Activated T-helper 17 cell treated with anti-CD3 and anti-CD28 coated beads, Interleukin-2, amount 50 U/mL, for 72 hours (primary cell): ENCODE measurements around the gene NANS. TPM values are rescaled to one million over a fixed set of nuclear protein-coding genes. Genes with fewer than 3 reads are reported as not detected.
"Not testable (repeated sequence)": the region's sequence is repeated elsewhere in the genome, so short reads cannot be mapped to it uniquely, and the experiment has no call there.

Experiments used
- ATAC-seq: fragments of 150-1000 bp; cut with Tn5 transposase; replicated peaks from 2 replicates; pipeline ENCODE4 v1.10.0; 2021; ENCODE audit warnings: mild to moderate bottlenecking, moderate library complexity
- H3K27ac Mint-ChIP-seq: one replicate; pipeline ENCODE4 v1.8.0; 2022; ENCODE audit warnings: mixed read lengths
- H3K27me3 Mint-ChIP-seq: one replicate; pipeline ENCODE4 v1.8.0; 2022; ENCODE audit warnings: mixed read lengths
- H3K36me3 Mint-ChIP-seq: one replicate; pipeline ENCODE4 v1.8.0; 2022; ENCODE audit warnings: low read depth, mild to moderate bottlenecking, mixed read lengths
- H3K4me1 Mint-ChIP-seq: one replicate; pipeline ENCODE4 v1.8.0; 2022; ENCODE audit warnings: mixed read lengths
- H3K4me3 Mint-ChIP-seq: one replicate; pipeline ENCODE4 v1.8.0; 2022; ENCODE audit warnings: mild to moderate bottlenecking, mixed read lengths
- H3K9me3 Mint-ChIP-seq: one replicate; pipeline ENCODE4 v1.8.0; 2022; ENCODE audit warnings: mixed read lengths
- total RNA-seq, 2 donors: library from RNA; stranded (reverse); gene quantifications; one replicate each; pipeline ENCODE4 v1.2.3, GENCODE V29; 2022

The NANS gene
- total RNA-seq, 2 donors from 2014 or later, result 46.4 to 54.4 TPM

GRCh38 chr9:98094851-98095250, 38.3 kb downstream of the NANS start:
- no peak for ATAC-seq
- Mint-ChIP-seq H3K4me3 (no peak overlapping the region), H3K27me3 (no peaks in the 10 kb centered on the region), H3K36me3 (peaks cover 87% of the 10 kb centered on the region), H3K27ac (peak overlapping the region; percentile 91), H3K4me1 (peaks cover 33% of the 10 kb centered on the region), H3K9me3 (no peaks in the 10 kb centered on the region)

- no peak overlapping the region for H3K4me3 Mint-ChIP-seq
- ATAC-seq, result no peak
- peak overlapping the region; percentile 91 for H3K27ac Mint-ChIP-seq
- H3K9me3 Mint-ChIP-seq, result no peaks in the 10 kb centered on the region
- H3K27me3 Mint-ChIP-seq, result no peaks in the 10 kb centered on the region
- peaks cover 38% of the 10 kb centered on the region for H3K4me1 Mint-ChIP-seq
- H3K36me3 Mint-ChIP-seq, result peaks cover 86% of the 10 kb centered on the region
Observed at GRCh38 chr9:98095401-98095800, 38.9 kb downstream of the NANS start.

GRCh38 chr9:98096091-98096490, 39.6 kb downstream of the NANS start:
- peaks cover 39% of the 10 kb centered on the region for H3K4me1 Mint-ChIP-seq
- H3K36me3 Mint-ChIP-seq, result peaks cover 79% of the 10 kb centered on the region

GRCh38 chr9:98097836-98098235, 41.3 kb downstream of the NANS start:
- peak overlapping the region; percentile 83 for H3K4me3 Mint-ChIP-seq
- H3K27me3 Mint-ChIP-seq, result no peaks in the 10 kb centered on the region
- peak; percentile 64 for ATAC-seq
- H3K36me3 Mint-ChIP-seq, result peaks cover 69% of the 10 kb centered on the region
- peak overlapping the region; percentile 91 for H3K27ac Mint-ChIP-seq
- H3K4me1 Mint-ChIP-seq, result peaks cover 42% of the 10 kb centered on the region
- H3K9me3 Mint-ChIP-seq, result no peaks in the 10 kb centered on the region

More at GRCh38 chr9:98096091-98096490, 39.6 kb downstream of the NANS start:
- H3K27ac Mint-ChIP-seq, result peak overlapping the region; percentile 91
- ATAC-seq, result no peak
- no peak overlapping the region for H3K4me3 Mint-ChIP-seq
- no peaks in the 10 kb centered on the region for H3K9me3 Mint-ChIP-seq
- no peaks in the 10 kb centered on the region for H3K27me3 Mint-ChIP-seq

GRCh38 chr9:98099346-98099745, 42.8 kb downstream of the NANS start:
- Mint-ChIP-seq H3K27ac (peak overlapping the region; percentile 95), H3K9me3 (no peaks in the 10 kb centered on the region), H3K4me1 (peaks cover 43% of the 10 kb centered on the region), H3K27me3 (no peaks in the 10 kb centered on the region), H3K4me3 (peak overlapping the region; percentile 83), H3K36me3 (peaks cover 63% of the 10 kb centered on the region)
- no peak for ATAC-seq

GRCh38 chr9:98099898-98100297, 43.4 kb downstream of the NANS start:
- H3K27me3 Mint-ChIP-seq, result no peaks in the 10 kb centered on the region
- peaks cover 62% of the 10 kb centered on the region for H3K36me3 Mint-ChIP-seq
- no peak for ATAC-seq
- peaks cover 45% of the 10 kb centered on the region for H3K4me1 Mint-ChIP-seq
- H3K4me3 Mint-ChIP-seq, result peak overlapping the region; percentile 83
- no peaks in the 10 kb centered on the region for H3K9me3 Mint-ChIP-seq
- H3K27ac Mint-ChIP-seq, result peak overlapping the region; percentile 95

- Mint-ChIP-seq H3K4me3 (peak overlapping the region; percentile 83), H3K27me3 (no peaks in the 10 kb centered on the region), H3K9me3 (no peaks in the 10 kb centered on the region), H3K36me3 (peaks cover 60% of the 10 kb centered on the region), H3K4me1 (peaks cover 47% of the 10 kb centered on the region), H3K27ac (peak overlapping the region; percentile 95)
- ATAC-seq, result no peak
Observed at GRCh38 chr9:98100456-98100855, 43.9 kb downstream of the NANS start.

- H3K27me3 Mint-ChIP-seq, result no peaks in the 10 kb centered on the region
- H3K9me3 Mint-ChIP-seq, result no peaks in the 10 kb centered on the region
- peaks cover 63% of the 10 kb centered on the region for H3K36me3 Mint-ChIP-seq
- peaks cover 52% of the 10 kb centered on the region for H3K4me1 Mint-ChIP-seq
- peak overlapping the region; percentile 83 for H3K4me3 Mint-ChIP-seq
- no peak for ATAC-seq
- peak overlapping the region; percentile 81 for H3K27ac Mint-ChIP-seq
Observed at GRCh38 chr9:98101416-98101815, 44.9 kb downstream of the NANS start.

GRCh38 chr9:98101868-98102273, 45.3 kb downstream of the NANS start:
- H3K27ac Mint-ChIP-seq, result peak overlapping the region; percentile 81

GRCh38 chr9:98104445-98104881, 47.9 kb downstream of the NANS start:
- Mint-ChIP-seq H3K4me1 (peaks cover 56% of the 10 kb centered on the region), H3K27me3 (no peaks in the 10 kb centered on the region), H3K4me3 (peak overlapping the region; percentile 83), H3K36me3 (peaks cover 67% of the 10 kb centered on the region), H3K9me3 (no peaks in the 10 kb centered on the region), H3K27ac (peak overlapping the region; percentile 89)
- ATAC-seq, result no peak

More at GRCh38 chr9:98101868-98102273, 45.3 kb downstream of the NANS start:
- Mint-ChIP-seq H3K36me3 (peaks cover 63% of the 10 kb centered on the region), H3K4me3 (peak overlapping the region; percentile 83), H3K4me1 (peaks cover 50% of the 10 kb centered on the region), H3K27me3 (no peaks in the 10 kb centered on the region), H3K9me3 (no peaks in the 10 kb centered on the region)
- peak; percentile 92 for ATAC-seq

GRCh38 chr9:98105006-98105405, 48.5 kb downstream of the NANS start:
- Mint-ChIP-seq H3K27ac (peak overlapping the region; percentile 89), H3K9me3 (no peaks in the 10 kb centered on the region), H3K4me3 (peak overlapping the region; percentile 83), H3K27me3 (no peaks in the 10 kb centered on the region), H3K36me3 (peaks cover 67% of the 10 kb centered on the region), H3K4me1 (peaks cover 55% of the 10 kb centered on the region)
- ATAC-seq, result no peak

GRCh38 chr9:98107926-98108325, 51.4 kb downstream of the NANS start:
- peak overlapping the region; percentile 88 for H3K27ac Mint-ChIP-seq
- peaks cover 44% of the 10 kb centered on the region for H3K4me1 Mint-ChIP-seq
- no peaks in the 10 kb centered on the region for H3K9me3 Mint-ChIP-seq
- no peaks in the 10 kb centered on the region for H3K27me3 Mint-ChIP-seq
- H3K4me3 Mint-ChIP-seq, result peak overlapping the region; percentile 81
- ATAC-seq, result peak; percentile 4
- peaks cover 70% of the 10 kb centered on the region for H3K36me3 Mint-ChIP-seq

GRCh38 chr9:98108531-98109031, 52.0 kb downstream of the NANS start:
- no peaks in the 10 kb centered on the region for H3K27me3 Mint-ChIP-seq

GRCh38 chr9:98109052-98109451, 52.5 kb downstream of the NANS start:
- Mint-ChIP-seq H3K27ac (peak overlapping the region; percentile 88), H3K9me3 (no peaks in the 10 kb centered on the region), H3K4me3 (peak overlapping the region; percentile 81), H3K27me3 (no peaks in the 10 kb centered on the region), H3K4me1 (peaks cover 41% of the 10 kb centered on the region), H3K36me3 (peaks cover 69% of the 10 kb centered on the region)
- peak; percentile 21 for ATAC-seq

More at GRCh38 chr9:98108531-98109031, 52.0 kb downstream of the NANS start:
- peak; percentile 80 for ATAC-seq
- Mint-ChIP-seq H3K27ac (peak overlapping the region; percentile 88), H3K4me1 (peaks cover 44% of the 10 kb centered on the region), H3K4me3 (peak overlapping the region; percentile 81), H3K9me3 (no peaks in the 10 kb centered on the region), H3K36me3 (peaks cover 70% of the 10 kb centered on the region)

GRCh38 chr9:98117097-98117496, 60.6 kb downstream of the NANS start:
- H3K36me3 Mint-ChIP-seq, result peaks cover 28% of the 10 kb centered on the region
- ATAC-seq, H3K9me3 Mint-ChIP-seq, H3K27me3 Mint-ChIP-seq: not testable (repeated sequence)
- peak overlapping the region; percentile 98 for H3K4me3 Mint-ChIP-seq
- H3K4me1 Mint-ChIP-seq, result peaks cover 27% of the 10 kb centered on the region
- peak overlapping the region; percentile 98 for H3K27ac Mint-ChIP-seq
